Measurements from ENCODE around the gene DPP6. TPM values are rescaled to one million over a fixed set of nuclear protein-coding genes. Genes with fewer than 3 reads are reported as not detected.

Gene DPP6
- total and polyA plus RNA-seq, 2 experiments from 2014 or later: 0.20 to 0.44 TPM

GRCh38 chr7:154451480-154452457 is 399.6 kb downstream of the DPP6 start:
- no peak for TF ChIP-seq EZH2 (IDR thresholded peaks at IDR 0.05; ENCODE audit: borderline replicate concordance)
- no peak for TF ChIP-seq CTCF (IDR thresholded peaks at IDR 0.05; ENCODE audit: poor library complexity)
- no peak for TF ChIP-seq EZH2phosphoT487 (IDR thresholded peaks at IDR 0.05; ENCODE audit: low read depth, severe bottlenecking, unreplicated experiment)
- no peaks in the 10 kb centered on the region for H3K9me2 ChIP-seq (replicated peaks; ENCODE audit: insufficient read depth)
- 81% methylated on average over 15 of the region's 15 CpGs for WGBS (ENCODE audit: low lambda C conversion rate, missing lambda C conversion rate)

GRCh38 chr7:154463794-154464193 is 411.6 kb downstream of the DPP6 start:
- H3K27ac ChIP-seq: no peak overlapping the region
- 87% methylated on average over 5 of the region's 5 CpGs for WGBS (ENCODE audit: low lambda C conversion rate, missing lambda C conversion rate)

More at GRCh38 chr7:154451480-154452457, 399.6 kb downstream of the DPP6 start:
- no peaks in the 10 kb centered on the region for H3K27me3 ChIP-seq
- H3K27ac ChIP-seq: no peak overlapping the region
- no peaks in the 10 kb centered on the region for H3K79me2 ChIP-seq
- no peaks in the 10 kb centered on the region for H3K36me3 ChIP-seq (replicated peaks; ENCODE audit: insufficient read depth, low read depth)
- H3K4me2 ChIP-seq: no peak overlapping the region
- no peaks in the 10 kb centered on the region for H4K20me1 ChIP-seq (ENCODE audit: insufficient read depth, poor library complexity, severe bottlenecking)
- no peak overlapping the region for H3K4me3 ChIP-seq
- no peak overlapping the region for H2AFZ ChIP-seq
- no peak for DNase-seq (ENCODE audit: low spot score)
- H3K4me1 ChIP-seq (ENCODE audit: insufficient read depth): no peaks in the 10 kb centered on the region
- H3K9me3 ChIP-seq (ENCODE audit: low read depth): no peaks in the 10 kb centered on the region

GRCh38 chr7:154469652-154470051 is 417.5 kb downstream of the DPP6 start:
- Histone ChIP-seq H2AFZ (no peak overlapping the region), H3K4me3 (no peak overlapping the region), H3K79me2 (no peaks in the 10 kb centered on the region), H3K36me3 (replicated peaks; ENCODE audit: insufficient read depth, low read depth) (no peaks in the 10 kb centered on the region), H3K9me2 (replicated peaks; ENCODE audit: insufficient read depth) (no peaks in the 10 kb centered on the region), H3K9me3 (ENCODE audit: low read depth) (no peaks in the 10 kb centered on the region), H3K4me2 (no peak overlapping the region), H3K27ac (no peak overlapping the region), H3K4me1 (ENCODE audit: insufficient read depth) (no peaks in the 10 kb centered on the region), H4K20me1 (ENCODE audit: insufficient read depth, poor library complexity, severe bottlenecking) (no peaks in the 10 kb centered on the region), H3K27me3 (no peaks in the 10 kb centered on the region)
- 86% methylated on average over 5 of the region's 5 CpGs for WGBS (ENCODE audit: low lambda C conversion rate, missing lambda C conversion rate)
- no peak for DNase-seq (ENCODE audit: low spot score)
- no peak for TF ChIP-seq EZH2 (IDR thresholded peaks at IDR 0.05; ENCODE audit: borderline replicate concordance)
- no peak for TF ChIP-seq CTCF (IDR thresholded peaks at IDR 0.05; ENCODE audit: poor library complexity)
- no peak for TF ChIP-seq EZH2phosphoT487 (IDR thresholded peaks at IDR 0.05; ENCODE audit: low read depth, severe bottlenecking, unreplicated experiment)

More at GRCh38 chr7:154463794-154464193, 411.6 kb downstream of the DPP6 start:
- TF ChIP-seq EZH2phosphoT487 (IDR thresholded peaks at IDR 0.05; ENCODE audit: low read depth, severe bottlenecking, unreplicated experiment) (no peak), EZH2 (IDR thresholded peaks at IDR 0.05; ENCODE audit: borderline replicate concordance) (no peak), CTCF (IDR thresholded peaks at IDR 0.05; ENCODE audit: poor library complexity) (no peak)
- Histone ChIP-seq H3K4me3 (no peak overlapping the region), H3K79me2 (no peaks in the 10 kb centered on the region), H3K9me3 (ENCODE audit: low read depth) (no peaks in the 10 kb centered on the region), H3K4me2 (no peak overlapping the region), H3K27me3 (no peaks in the 10 kb centered on the region), H3K36me3 (replicated peaks; ENCODE audit: insufficient read depth, low read depth) (no peaks in the 10 kb centered on the region), H2AFZ (no peak overlapping the region), H4K20me1 (ENCODE audit: insufficient read depth, poor library complexity, severe bottlenecking) (no peaks in the 10 kb centered on the region), H3K9me2 (replicated peaks; ENCODE audit: insufficient read depth) (no peaks in the 10 kb centered on the region), H3K4me1 (ENCODE audit: insufficient read depth) (no peaks in the 10 kb centered on the region)
- DNase-seq (ENCODE audit: low spot score): no peak
